Peyer's patch (tissue), 4 donors: ENCODE results near the gene LRIG1.

Experiments
- POLR2A ChIP-seq, 2 donors: fragments of 450-650 bp; IDR thresholded peaks; one replicate each; pipeline ENCODE4 v1.5.1; 2017; ENCODE audit warnings: antibody characterized with exemption in 2 of 2, mild to moderate bottlenecking in 2 of 2, moderate library complexity in 2 of 2
- TF ChIP-seq, protein P1 (sequence below), 6 experiments: fragments of 450-650 bp in 4 of 6; fragments of 200-600 bp in 2 of 6; sonication (generic) in 1 of 6; IDR thresholded peaks; one replicate each; pipeline ENCODE4 v1.5.1; 2017 to 2019; ENCODE audit warnings: antibody characterized with exemption in 6 of 6, mild to moderate bottlenecking in 3 of 6, moderate library complexity in 1 of 6

DNA sequence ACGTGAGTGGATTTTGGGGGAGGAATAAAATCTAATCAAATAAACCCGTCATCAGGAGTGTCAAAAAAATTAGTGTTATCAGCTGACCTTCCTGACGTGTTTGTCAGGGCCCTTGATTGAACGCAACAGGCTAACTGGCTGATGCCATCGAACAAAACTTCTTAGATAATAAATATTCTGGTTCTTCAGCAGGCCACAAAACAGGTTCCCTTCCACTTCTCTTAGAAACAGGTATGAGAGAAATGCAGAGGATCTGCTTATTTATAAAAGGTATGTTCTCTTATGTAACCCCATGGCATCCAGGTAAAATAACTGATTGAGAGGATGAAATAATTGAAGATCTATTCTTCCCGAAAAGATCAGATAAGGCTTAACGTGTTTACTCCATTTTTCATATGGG lies 7.6 kb upstream of the LRIG1 start:
- TF ChIP-seq POLR2A (IDR thresholded peaks at IDR 0.05): no peak
- TF ChIP-seq, protein P1, sequence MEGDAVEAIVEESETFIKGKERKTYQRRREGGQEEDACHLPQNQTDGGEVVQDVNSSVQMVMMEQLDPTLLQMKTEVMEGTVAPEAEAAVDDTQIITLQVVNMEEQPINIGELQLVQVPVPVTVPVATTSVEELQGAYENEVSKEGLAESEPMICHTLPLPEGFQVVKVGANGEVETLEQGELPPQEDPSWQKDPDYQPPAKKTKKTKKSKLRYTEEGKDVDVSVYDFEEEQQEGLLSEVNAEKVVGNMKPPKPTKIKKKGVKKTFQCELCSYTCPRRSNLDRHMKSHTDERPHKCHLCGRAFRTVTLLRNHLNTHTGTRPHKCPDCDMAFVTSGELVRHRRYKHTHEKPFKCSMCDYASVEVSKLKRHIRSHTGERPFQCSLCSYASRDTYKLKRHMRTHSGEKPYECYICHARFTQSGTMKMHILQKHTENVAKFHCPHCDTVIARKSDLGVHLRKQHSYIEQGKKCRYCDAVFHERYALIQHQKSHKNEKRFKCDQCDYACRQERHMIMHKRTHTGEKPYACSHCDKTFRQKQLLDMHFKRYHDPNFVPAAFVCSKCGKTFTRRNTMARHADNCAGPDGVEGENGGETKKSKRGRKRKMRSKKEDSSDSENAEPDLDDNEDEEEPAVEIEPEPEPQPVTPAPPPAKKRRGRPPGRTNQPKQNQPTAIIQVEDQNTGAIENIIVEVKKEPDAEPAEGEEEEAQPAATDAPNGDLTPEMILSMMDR (IDR thresholded peaks at IDR 0.05): no peak
